NCI-H2081 treated with DMSO at 0.1 percent for 48 hours (cell line): Measurements from ENCODE around the gene VMP1.

Source experiments
- DNase-seq: peaks from one replicate; lab custom pipeline; 2025; lab: John Stamatoyannopoulos, UW

Gene VMP1

DNA sequence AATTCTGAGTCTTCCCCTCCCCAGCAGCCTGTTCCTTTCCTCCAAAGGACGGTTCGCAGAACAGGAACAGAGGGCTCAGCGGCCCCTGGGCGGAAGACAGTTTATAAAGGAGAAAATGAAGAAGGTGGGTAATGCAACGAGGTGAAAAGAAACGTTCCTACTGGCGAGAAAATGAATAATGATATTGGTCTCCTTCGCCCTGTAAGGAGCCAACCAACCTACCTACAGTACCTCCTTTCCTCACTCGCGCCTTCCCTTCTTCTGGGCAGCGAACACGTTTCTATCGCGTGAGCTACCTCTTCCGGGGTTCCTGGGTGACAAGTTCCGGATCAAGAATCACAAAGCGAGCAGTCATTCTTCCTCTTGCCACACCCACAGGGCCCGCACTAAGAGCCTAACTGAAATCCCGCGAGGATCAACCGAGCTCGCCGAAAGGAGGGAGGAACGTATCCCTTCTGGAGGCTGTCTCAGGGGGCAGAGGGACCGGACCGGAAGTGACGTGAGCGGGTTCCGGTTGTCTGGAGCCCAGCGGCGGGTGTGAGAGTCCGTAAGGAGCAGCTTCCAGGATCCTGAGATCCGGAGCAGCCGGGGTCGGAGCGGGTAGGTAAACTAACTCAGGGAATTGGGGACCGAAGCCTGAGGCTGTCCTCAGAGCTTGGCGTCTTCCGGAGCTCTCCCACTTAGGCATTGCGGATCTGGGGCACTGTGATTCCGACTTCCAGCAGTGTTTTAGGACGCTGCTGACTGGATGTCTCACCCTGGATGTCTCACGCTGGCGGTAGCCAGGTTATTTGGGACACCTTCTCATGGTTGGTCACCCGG lies at the start of gene VMP1, which contains the start of gene PTRH2:
VMP1 (plus strand) TSS at position 506 of the 822 bp plus-strand sequence. CDS start 23,793 bp downstream, outside the sequence.
PTRH2 (minus strand) TSS at position 282 of the 822 bp plus-strand sequence. CDS start 9,452 bp downstream, outside the sequence.
- DNase-seq = peak; percentile 99

- DNase-seq = no peak
Measured at GRCh38 chr17:59666235-59666634, 41.2 kb upstream of the VMP1 start.

GRCh38 chr17:59668816-59669215 lies 38.6 kb upstream of the VMP1 start:
- no peak for DNase-seq

DNA sequence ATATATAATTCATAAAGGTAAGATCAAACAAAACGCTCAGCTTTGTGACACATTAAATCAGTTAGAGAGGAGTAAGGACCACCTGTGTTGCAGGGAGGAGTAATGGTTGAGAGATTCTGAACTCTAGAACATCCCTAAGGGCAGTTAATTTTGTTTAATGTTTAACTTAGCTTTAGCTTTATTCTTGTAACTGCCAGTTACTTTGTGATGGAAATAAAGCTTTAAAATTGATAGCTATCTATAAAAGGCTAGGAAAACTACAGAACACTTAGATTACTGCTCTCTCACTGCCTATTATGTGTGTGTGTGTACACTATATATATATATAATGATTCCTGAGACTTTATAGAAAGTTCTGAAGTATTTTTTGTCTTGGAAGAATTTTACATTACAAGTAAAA lies 38.0 kb upstream of the VMP1 start:
- no peak for DNase-seq

DNA sequence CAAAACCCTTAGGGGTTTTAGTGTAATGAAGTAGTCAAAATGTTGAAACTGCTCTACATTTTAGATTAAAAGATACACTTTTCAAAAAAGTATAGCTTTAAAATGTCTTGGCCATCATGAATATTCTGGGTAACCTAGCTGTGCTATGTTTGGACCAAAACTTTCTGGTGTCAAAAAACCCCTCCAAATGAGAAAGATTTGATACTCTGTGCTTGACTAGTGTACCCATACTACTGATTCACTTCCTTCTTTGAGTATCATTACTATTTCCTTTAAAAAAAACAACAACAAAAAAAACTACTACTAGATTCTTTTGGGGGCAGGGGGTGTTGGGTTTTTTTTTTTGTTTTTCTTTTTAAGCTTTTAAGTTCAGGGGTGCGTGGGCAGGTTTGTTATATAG lies 37.5 kb upstream of the VMP1 start:
- no peak for DNase-seq

GRCh38 chr17:59671386-59671785 lies 36.1 kb upstream of the VMP1 start:
- DNase-seq = no peak

- DNase-seq = no peak
Measured at GRCh38 chr17:59675231-59675630, 32.2 kb upstream of the VMP1 start.

DNA sequence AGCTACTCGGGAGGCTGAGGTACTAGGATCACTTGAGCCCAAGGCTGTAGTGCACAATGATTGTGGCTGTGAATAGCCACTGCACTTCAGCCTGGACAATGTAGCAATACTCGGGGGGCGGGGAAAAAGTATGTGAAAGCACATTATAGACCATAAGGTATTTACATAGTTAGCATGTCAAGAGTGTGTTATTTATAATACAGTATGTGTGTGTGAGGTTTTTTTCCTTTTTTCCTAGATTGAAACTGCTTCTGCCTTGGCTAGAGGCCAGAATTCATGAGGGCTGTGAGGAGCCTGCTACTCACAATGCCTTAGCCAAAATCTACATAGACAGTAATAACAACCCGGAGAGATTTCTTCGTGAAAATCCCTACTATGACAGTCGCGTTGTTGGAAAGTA lies 30.7 kb upstream of the VMP1 start:
- no peak for DNase-seq

GRCh38 chr17:59678918-59679317 lies 28.5 kb upstream of the VMP1 start:
- no peak for DNase-seq

DNA sequence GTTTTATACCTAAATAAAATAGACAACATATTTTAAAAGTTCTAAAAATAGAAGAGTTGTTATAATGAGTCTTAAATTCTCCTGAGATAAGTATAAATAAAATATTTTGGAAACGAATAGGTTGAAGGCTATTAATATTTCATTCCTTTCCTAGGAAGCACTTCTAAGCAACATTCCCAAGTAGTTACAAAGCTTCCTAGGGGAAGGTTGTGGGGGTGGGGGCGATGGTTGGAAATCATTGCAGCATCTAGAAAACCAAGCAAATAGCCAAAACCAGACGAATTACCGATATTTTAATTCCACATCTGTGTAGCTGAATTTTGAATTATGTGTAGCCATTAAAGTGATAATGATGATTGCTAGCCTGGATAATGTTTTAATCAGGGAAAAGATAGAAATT lies 27.1 kb upstream of the VMP1 start:
- no peak for DNase-seq

DNA sequence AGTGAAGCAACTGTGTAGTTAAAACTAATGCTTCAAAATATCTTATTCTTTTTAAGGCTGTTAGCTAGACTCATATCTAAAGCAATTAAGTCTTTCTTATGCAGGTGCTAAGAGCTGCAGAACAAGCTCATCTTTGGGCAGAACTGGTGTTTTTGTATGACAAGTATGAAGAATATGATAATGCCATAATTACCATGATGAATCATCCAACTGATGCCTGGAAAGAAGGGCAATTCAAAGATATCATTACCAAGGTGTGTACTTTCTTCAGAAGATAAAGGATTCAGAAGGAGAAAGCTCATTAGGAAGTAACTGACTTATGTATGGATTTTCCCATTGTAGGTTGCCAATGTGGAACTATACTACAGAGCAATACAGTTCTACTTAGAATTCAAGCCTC lies 24.2 kb upstream of the VMP1 start:
- DNase-seq = no peak

GRCh38 chr17:59684967-59685366 lies 22.5 kb upstream of the VMP1 start:
- no peak for DNase-seq

GRCh38 chr17:59688008-59688407 lies 19.4 kb upstream of the VMP1 start:
- no peak for DNase-seq

- no peak for DNase-seq
Measured at GRCh38 chr17:59688496-59688895, 19.0 kb upstream of the VMP1 start.

- no peak for DNase-seq
Measured at GRCh38 chr17:59693582-59693981, 13.9 kb upstream of the VMP1 start.

DNA sequence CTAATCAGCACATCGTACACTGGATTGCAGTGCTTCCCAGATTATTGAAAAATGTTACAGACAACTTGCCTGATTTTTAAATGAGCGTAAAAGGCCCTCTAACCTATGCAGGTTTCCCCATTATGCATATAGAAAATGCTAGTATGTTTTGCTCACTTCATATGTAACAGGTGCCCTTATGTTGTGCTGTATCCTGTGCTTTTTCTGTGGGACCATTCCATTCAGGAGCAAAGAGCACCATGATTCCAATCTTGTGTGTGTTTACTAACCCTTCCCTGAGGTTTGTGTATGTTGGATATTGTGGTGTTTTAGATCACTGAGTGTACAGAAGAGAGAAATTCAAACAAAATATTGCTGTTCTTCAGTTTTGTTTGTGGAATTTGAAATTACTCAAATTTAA lies 13.1 kb upstream of the VMP1 start:
- DNase-seq = no peak

DNA sequence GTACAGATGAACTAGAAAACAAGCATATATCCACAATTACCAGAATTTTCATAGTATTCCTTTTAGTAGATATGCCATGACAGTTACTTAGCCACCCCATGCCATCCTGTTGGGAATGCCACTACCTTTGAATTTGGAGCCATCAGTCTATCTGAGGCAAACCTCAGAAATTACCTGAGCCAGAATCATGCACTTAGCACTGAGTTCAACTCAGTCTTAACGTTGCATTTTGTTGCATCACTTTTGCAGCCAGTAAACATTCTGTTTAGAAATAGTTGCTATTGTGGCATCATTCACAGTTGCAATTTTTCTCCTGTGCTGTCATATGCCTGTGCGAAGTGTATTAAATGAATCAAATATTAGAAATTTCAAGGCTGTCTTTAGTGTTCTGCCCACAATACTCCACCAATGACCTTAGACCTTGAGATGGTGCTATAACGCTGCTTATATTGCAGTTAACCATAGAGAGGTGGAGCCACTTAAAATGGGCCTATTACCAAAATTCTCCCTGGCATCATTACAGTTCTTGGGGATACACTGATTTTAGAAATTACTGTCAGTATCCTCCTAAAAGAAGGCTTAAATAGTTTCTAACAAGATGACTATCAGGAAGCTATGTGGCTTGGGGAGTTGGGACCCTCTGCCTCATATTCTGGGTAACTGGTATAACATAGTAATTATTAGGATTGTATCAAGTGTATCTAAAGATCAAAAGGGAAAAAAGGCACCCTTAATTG lies 11.3 kb upstream of the VMP1 start:
- no peak for DNase-seq

- no peak for DNase-seq
Measured at GRCh38 chr17:59696682-59697277, 10.7 kb upstream of the VMP1 start.

DNA sequence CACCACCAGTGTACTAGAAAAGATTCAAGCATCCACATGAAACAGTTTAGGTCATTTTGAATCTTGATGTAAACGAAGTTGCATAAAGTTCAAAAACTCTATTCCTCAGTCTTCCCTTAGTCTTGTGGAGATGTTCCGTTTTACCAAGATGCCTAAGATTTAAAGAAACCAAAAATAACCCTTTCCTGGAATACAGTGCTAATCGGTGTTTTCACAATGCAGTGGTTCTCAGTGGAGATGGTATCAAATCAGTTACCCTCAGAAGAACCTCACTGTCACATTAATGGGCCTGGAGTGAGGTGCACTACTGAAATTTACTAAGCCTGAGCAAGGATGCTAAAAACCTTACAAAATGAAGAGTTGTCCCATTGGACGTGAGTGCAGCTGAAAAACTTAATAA lies 9.3 kb upstream of the VMP1 start:
- no peak for DNase-seq

GRCh38 chr17:59699218-59699617 lies 8.2 kb upstream of the VMP1 start:
- DNase-seq = no peak

DNA sequence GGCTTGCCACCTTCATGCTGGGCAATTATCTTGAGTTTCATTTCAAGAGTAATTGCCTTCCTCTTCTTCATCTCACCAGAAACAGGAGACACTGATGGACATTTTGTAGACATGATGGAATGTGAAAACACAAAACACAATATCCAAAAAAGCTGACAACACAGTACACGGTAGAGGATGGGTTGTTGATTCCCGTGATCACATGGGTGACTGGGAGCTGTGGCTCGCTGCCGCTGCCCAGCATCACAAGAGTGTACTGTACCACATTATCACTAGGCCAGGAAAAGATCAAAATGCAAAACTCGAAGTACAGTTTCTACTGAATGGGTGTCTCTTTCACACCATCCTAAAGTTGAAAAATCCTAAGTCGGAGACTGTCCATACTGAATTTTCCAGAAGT lies 7.7 kb upstream of the VMP1 start:
- DNase-seq = no peak

- no peak for DNase-seq
Measured at GRCh38 chr17:59702304-59702703, 5.2 kb upstream of the VMP1 start.

DNA sequence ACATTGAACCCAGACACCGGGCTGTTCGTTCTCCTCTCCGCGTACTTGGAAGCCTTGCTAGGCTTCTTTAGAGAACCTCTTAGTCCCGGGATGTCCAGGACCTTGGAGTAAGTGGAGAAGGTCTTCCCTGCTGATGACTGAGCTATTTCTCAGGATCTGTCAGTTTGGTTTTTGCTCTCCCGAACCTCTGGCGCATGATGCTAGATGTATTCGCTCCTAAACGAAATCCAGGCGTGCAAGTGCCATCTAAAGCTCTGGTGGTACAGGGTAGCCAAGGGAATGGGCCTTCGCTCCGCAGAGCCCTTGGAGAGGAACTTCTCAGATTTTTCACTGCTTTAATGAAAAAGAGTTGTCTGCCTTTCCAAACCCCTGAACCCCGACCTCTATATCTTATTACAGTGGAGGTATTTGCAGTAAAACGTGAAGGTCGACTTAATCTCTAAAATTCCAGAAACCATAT lies 547 bp downstream of the VMP1 start:
- DNase-seq = no peak
